Measurements from ENCODE around the gene STXBP6.

DNA sequence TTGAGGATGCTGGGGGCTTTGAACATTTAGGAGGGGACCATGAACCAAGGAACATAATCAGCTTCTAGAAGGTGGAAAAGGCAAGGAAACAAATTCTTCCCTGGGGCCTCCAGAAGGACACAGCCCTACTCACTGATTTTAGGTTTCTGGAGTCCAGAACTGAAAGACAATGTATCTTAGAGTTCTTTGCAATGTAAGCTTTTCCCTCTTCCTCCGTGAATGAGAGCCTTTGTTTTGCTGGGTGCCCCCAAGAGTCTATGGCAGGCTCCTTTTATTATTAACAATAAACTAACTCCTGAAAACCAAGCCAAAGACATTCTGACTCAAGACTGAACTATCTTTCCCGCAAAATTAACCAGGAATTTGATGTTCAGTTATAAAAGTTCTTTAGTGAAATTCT, 204.1 kb downstream of the STXBP6 start:
- TF ChIP-seq, protein P1, sequence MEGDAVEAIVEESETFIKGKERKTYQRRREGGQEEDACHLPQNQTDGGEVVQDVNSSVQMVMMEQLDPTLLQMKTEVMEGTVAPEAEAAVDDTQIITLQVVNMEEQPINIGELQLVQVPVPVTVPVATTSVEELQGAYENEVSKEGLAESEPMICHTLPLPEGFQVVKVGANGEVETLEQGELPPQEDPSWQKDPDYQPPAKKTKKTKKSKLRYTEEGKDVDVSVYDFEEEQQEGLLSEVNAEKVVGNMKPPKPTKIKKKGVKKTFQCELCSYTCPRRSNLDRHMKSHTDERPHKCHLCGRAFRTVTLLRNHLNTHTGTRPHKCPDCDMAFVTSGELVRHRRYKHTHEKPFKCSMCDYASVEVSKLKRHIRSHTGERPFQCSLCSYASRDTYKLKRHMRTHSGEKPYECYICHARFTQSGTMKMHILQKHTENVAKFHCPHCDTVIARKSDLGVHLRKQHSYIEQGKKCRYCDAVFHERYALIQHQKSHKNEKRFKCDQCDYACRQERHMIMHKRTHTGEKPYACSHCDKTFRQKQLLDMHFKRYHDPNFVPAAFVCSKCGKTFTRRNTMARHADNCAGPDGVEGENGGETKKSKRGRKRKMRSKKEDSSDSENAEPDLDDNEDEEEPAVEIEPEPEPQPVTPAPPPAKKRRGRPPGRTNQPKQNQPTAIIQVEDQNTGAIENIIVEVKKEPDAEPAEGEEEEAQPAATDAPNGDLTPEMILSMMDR (IDR thresholded peaks at IDR 0.05), result no peak
- no peak for TF ChIP-seq POLR2A (IDR thresholded peaks at IDR 0.05)
